HG03066 (cell line): ENCODE results near the gene ZNRF3.

ENCODE experiments used
- ATAC-seq: cut with Tn5 transposase; IDR thresholded peaks from one replicate; pipeline ENCODE4 v1.9.1; 2021; ENCODE audit warnings: low read depth; ENCODE audit not compliant: unreplicated experiment

The ZNRF3 gene

DNA sequence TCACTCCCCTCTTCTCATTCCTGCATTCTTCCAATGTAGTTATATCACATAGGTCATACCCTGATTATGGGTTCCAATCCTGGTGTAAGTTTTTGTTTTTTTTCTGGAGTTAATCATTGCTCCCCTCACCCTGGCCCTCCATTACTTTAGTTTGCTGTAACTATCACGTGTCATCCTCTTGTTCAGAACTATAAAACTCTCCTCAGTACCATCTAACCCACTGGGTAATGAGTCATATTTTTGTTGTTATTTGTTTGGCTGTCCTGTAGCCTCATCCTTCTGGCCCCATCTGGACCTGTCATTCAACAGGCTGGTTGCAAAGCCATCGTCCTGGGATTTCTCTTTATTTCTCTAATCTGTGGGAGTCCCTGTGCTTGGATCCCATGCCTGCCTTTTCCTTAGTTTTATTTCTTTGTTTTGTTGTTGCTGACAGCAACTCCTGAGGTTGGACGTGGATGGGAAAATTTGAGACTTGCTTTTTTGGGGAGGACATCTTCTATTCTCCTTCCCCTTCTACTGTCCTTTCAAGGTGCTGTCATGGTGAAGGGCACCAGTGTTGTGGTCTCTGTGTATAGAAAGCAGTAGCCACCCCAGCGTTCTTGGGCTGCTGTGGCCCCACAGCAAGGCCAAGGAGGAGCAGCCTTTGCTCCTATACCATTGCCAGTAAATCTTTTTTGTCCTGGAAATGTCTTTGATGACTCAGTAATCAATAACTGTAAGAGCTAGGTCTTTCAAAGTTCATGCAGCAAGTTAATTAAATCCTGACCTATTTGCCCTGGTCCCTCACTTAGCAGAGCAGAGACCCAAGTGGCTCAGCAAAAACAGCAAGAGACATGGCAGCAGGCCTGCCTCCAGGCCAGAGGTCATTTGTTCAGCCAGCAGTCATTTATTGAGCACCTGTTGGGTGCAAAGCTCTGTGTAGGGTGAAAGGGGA lies 95.8 kb downstream of the ZNRF3 start:
- ATAC-seq: no peak

DNA sequence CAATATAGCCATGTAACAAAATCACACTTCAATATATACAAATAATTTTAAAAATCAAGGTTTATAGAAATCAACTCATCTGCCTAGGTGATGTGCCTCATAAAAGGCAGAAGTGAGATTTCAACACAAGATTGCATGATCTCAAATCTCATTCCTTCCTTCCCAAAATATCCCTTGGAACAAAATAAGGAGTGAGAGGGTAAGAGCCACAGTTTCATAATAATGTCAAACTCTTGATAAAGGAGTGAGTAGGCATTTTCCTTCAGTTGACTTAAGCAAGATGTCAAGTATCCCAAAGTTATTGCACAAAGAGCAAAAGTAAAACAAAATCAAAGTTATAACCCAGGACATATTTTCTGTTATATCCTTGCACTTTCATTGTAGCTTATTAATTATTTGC lies 97.0 kb downstream of the ZNRF3 start:
- ATAC-seq: no peak

DNA sequence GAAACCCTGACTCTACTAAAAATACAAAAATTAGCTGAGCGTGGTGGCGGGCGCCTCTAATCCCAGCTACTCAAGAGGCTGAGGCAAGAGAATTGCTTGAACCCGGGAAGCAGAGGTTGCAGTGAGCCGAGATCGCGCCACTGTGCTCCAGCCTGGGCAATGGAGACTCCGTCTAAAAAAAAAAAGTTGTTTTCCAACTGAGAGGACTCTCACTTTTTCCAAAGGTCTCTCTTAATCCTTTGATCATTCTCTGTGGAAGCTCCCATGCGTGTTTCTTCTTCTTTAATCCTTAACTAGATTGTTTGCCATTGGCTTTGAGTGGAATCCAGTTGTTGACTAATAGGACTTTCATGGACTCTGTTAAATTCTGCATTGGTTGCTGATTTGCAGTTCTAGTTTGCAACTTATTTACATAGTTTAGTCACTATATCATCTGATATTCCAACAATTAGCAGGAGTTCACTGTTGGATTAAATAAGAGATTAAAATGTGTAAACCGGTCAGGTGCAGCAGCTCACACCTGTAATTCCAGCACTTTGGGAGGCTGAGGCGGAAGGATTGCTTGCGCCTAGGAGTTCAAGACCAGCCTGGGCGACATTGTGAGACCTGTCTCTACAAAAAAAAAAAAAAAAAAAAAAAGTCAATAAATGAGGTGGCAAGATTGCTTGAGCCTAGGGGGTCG lies 98.6 kb downstream of the ZNRF3 start:
- ATAC-seq: no peak

DNA sequence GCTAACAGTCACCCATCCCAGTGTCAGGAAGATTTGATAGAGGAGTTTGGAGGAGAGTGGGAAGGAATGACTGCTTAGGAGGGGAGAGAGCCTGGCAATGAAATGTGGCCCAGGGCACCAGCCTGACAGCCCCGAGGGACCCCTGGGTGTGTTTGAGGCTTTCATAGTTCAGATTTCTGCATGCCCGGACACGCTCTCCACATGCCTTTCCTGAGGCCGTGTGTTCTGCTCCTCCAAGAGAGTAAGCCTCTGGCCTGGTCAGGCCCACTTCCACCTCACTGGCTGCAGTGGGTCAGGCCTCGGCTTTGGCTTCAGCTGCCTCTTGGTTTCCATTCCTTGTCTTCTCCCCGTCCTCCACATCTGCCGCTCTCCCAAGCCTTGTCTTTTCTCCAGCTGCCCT lies 99.8 kb downstream of the ZNRF3 start:
- ATAC-seq: no peak

DNA sequence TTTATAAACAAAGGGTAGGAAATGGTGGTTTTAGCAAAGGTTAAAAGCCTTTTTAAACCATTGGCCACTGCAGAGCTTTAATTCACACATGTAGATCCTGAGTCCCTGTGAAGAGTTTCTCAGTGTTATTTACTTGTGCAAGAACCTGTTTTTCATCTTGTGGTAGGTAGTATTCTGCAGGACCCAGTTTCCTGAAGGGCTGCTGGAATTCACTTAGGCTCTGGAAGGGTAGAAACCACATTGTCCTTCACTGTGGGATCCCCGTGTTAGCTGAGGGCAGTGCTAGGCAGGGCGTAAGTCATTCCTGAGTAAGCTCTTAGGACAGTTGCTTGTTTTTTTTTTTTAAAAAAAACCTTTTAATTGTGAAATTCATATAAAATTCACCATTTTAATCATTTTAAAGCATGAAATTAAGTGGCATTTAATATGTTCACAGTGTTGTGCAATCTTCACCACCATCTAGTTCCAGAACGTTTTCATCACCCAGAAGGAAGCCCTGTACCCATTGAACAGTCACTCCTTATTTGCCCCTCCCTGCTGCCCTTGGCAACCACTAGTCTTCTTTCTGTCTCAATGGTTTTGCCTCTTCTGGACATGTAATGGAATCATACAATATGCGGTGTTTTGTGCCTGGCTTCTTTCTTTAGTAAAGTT lies 100.5 kb downstream of the ZNRF3 start:
- ATAC-seq: no peak

DNA sequence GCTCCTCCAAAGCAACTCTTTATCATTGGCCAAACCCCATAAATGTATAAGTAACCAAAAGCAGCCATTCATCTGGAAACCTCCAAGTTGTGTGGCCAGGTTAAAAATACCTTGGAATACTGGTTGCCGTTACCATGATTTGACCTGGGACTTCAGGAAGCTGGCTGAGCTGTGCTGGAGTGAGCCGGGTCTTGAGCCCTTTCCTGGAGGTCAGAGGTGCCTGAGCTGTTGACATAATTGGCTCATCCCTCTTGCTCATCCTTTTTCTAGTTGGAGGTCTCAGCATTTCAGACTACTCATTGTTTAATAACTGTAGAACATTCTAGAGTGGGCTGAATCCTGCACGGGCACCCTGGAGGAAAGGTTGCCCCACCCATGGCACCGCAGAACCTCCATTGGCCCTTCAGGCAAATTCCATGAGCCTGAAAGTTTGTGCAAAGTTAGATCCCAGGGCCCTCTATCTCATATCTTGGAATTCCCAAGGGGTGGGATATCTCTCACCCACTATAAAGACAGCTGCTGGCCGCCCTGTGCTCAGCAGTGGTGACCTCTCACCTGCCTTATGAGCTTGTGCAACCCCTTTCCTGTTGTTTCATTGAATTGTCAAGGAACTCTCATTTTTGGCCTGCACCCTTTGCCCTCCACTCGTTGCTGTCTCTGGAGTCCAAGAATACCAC lies 101.2 kb downstream of the ZNRF3 start:
- ATAC-seq: no peak

DNA sequence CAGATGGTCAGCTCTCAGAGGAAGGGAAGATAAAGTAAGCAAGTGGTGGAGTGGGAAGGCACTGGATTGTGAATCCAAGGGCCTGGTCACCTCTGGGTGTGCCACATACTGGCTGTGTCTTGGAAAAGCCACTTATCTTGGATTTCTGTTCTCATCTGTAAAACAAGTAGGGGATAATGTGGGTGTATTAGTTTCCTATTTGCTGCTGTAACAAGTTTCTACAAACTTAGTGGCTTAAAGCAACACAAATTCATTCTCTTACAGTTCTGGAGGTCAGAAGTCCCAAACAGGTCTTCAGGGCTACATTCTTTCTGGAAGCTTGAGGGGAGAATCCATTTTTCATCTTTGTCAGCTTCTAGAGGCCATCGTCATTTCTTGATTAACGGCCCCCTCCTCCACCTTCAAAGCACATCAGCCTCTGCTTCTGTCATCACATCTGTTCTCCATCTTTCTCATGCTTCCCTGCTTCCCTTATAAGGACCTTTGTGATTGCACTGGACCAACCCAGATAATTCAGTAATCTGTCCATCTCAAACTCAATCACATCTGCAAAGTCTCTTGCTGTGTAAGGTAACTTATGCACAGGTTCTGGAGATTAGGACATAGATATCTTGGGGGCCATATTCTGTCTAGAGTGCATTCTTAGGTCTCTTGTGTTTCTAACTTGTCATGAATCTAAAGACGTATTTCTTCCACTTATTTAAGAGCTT lies 102.4 kb downstream of the ZNRF3 start:
- no peak for ATAC-seq

DNA sequence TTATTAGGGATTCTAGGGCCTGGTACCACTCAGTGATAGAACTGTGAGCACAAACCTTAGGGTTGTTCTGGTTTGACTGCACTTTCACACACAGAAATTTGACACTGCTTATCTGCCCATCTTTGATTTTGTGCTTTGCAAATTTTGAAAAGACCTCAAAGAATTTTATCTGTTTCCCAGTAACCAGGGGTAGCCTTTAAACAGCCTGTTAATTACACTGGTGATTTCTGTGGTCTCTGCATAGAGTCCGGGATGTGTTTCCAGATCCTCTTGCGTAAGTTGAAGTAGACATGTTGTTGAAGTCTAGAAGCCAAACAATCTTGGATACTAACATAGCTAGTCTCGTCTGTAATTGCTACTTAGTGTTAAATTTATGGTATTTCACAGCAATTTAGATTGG lies 103.0 kb downstream of the ZNRF3 start:
- ATAC-seq: no peak

DNA sequence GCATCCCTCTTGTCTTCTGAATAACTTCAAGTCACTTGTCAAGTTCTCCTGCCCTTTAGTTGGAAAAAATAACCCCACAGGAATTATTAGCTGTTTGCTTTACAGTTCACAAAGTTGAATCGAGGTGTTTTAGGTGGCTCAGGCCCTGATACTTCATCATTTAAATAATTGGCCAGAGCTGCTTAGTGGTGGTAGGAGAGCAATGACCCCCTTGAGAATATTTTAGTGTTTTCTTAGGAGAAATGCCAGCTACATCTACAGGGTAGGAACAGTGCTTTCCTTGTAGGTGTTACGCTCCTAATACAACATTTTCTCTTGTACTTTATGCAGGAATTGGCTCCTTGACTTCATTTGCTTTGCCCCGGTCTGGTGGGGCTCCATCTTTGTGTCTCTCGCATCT lies 105.1 kb downstream of the ZNRF3 start:
- no peak for ATAC-seq

DNA sequence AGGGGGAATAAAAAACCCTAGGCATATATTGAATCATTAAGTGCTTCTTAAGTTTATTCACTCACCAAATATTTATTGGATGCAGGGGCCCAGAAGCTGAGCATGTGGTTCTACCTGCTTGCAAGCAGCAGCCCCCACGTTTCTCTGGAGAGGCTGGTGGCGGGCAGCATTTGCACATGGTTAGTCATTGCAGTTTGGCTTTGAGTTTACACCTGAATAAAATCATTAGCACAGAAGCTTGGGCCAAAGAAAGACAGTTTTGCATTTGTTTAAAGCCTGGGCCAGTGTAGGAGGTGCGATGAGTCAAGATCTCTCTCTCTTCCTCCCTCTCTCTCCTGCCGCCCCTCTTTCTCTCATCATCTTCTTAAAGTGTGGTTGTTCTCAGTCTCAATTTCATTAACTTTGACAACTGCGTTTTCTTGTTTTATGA lies 105.7 kb downstream of the ZNRF3 start:
- no peak for ATAC-seq

DNA sequence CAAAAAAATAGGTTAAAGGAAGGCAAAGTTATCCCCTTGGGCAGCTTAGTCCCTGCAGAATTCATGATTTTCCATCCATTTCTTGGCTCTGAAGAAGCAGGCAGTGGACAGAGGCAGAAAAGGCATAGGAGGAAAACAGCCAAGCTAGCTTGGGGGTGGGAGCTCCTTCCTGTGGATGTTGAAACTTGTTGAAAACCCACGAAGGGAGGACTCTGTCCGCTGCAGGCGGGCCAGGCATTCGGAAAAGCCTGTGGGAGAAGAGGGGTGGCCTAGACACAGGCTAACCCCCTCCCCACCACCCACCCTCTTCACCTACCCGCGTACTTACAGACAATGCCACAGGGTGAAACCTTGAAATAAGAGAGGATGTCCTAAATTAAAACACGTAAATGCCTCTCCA lies 106.1 kb downstream of the ZNRF3 start:
- ATAC-seq: no peak

DNA sequence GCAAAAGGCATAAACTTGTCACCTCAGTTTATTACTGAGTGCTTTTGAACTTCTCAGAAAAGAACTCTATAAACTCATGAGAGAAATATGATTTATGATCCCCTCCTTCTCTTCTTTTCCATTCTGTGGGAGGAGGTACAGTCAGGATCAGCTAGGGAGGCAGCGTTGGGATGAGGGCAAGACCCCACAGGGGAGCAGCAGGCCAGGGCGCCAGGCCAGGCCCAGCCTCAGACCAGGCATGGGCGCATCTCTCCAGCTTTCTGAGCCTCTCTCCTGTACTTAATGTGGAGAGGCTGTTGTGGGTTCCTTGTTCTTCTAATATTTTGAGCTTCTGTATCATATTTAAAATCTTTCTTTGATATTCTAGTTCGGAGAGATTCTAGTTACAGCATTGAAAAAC lies 106.5 kb downstream of the ZNRF3 start:
- no peak for ATAC-seq

DNA sequence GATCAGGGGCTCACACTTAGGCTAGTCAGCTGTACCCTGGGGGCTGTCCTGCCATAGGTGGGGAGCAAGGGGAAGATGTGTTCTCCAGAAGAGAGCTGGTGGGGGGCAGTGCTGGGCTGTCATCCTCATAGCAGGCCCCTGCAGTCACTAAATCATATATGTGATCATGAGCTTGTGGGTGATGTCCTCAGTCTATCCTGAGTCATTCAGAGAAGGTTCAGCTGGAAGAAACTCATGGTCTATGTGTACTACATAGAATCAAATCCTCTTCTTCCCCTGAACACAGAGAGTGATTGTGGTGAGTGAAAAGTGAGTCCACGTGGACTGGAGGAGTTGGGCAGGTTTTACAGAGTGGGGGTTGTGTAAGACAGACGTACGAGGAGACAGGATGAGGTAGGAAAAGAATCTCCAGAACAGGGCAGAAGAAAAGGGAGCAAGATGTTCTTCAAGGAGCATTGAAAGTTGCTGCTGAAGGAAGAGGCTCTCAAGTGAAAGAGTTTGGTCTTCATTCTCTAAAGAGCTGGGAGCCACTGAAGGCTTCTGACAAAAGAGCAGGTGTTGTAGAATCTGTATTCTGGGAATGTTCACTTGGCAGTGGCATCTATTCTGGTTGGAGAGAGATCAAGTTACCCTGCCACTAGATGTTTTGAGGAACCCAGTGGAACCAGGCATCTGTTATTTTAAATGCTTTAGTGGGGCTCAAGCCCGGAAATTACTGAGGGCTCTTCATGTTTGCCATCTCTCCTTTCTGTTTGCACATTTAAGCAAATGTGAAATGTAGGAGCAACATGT lies 109.4 kb downstream of the ZNRF3 start:
- ATAC-seq: no peak

DNA sequence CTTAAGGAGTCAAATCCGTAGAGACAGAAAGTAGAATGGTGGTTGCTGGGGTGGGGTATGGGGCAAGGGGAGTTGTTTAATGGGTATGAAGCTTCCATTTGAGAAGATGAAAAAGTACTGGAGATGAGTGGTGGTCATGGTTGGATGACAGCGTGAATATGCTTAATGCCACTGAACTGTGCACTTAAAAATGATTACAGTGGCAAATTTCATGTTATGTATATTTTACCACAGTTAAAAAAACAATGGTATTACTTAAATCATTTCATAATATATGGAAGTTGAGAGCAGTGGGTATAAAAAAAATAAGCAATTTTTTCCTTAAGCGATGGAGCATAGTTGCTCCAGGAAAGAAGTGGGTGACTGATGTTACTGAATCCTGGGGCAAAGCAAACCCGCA lies 111.2 kb downstream of the ZNRF3 start:
- no peak for ATAC-seq

DNA sequence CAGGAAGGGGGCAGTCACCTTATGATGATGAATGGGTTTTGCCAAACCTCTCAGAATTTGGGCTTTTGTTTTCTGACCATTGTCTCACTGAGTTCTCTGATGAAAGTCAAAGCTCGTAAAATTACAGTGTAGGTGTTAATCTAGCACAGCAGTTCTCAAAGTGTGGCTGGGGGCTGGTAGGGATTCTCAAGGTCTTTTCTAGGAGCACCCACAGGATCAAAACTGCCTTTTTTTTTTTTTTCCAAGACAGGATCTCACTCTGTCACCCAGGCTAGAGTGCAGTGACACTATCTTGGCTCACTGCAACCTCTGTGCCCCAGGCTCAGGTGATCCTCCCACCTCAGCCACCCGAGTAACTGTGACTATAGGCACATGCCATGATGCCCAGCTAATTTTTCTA lies 112.2 kb downstream of the ZNRF3 start:
- no peak for ATAC-seq

DNA sequence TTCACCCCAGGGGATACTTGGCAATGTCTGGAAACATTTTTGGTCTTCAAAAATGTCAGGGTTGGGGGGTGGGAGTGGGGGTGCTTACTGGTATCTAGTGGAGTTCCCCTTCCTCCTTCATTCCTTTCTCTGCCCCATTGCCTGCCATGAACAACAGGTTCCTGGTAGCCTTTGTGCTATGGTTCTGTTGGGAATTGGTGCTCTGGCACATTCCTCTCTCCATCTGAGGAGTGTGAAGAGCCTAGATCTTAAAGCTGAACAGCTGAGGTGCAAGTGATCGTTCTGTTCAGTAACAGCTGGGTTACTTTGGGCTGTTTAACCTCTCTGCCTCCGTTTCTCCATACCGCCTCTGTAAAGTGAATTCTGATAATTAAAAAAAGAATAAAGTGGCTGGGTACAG lies 114.0 kb downstream of the ZNRF3 start:
- no peak for ATAC-seq

DNA sequence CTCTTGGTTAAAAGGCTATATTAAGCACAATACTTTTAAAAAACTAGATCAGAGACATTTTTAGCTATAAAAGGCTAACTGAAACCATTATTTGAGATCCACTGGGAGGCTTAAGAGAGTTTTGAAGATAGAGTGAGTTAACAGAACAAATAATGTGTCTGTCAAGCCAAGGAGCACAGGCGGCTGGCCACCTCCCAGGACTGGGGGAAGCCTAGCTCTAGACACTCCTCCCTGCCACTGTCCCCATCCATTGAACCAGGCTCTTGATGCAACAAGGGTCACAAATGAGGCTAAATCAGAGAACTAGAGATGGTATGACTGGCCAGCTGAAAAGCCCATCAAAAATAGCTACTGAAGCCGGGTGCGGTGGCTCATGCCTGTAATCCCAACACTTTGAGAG lies 115.3 kb downstream of the ZNRF3 start:
- no peak for ATAC-seq

DNA sequence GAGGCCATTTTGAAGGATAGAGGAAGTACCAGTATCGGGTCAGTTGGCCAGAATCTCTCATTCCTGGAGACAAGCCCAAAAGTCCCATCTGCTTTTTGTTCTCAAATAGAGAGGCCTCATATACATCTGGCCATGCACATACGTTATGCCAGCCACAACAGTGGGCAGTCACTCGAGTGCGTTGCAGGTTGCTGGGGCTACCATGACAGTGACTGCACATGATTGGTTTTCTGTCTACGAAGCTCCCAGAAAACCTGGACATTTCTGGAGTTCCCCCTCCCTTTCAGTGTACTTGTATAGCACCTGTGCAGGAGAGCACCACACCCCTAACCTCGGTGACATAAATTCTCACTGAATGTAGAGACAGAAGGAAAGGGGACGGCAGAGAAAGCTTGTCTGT lies 116.1 kb downstream of the ZNRF3 start:
- ATAC-seq: no peak

DNA sequence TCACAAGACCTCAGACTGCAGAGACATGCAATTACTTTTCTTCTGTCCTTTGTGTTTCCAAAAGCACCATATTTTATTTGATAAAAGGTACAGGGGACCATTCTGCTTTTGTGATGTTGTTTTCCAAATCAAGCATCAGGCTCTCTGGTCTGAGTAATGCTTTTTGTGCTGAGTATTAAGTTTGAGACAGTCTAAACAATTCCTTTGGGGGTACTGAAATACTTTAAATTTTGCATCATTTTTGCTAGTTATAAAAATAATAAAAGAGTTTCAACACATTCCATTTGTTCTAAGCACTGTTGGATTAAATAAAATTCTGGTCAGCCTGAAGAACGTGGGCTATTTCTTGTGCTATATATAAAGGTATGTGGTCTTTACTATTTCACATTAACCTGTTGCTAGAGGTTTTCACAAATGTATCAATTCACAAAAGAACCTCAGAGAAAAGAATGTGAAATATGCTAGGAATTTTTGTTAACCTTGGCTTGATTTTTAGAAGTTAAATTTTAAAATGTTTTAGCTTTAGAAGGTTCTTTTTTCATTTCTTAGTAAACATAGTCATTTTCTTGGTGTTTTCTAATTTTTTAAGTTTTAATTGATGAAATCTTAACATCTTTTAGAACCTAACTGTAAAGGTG lies 116.7 kb downstream of the ZNRF3 start:
- no peak for ATAC-seq
